Prostate gland (tissue), 2 donors: ENCODE results near the gene TGFB1.

Source experiments
- CTCF ChIP-seq, 4 experiments: fragments of 200-600 bp in 2 of 4; fragments of 450-650 bp in 2 of 4; sonication (generic) in 2 of 4; IDR thresholded peaks; 1 replicate in 3 of 4; 2 replicates in 1 of 4; pipeline ENCODE4 v1.5.1; 2016 to 2019; ENCODE audit warnings: antibody characterized with exemption in 4 of 4, mild to moderate bottlenecking in 2 of 4, moderate library complexity in 2 of 4
- POLR2A ChIP-seq: fragments of 450-650 bp; IDR thresholded peaks from one replicate; pipeline ENCODE4 v1.6.1; 2016; ENCODE audit warnings: antibody characterized with exemption, mild to moderate bottlenecking
- POLR2AphosphoS5 ChIP-seq: sonication (generic); formaldehyde crosslinking; IDR thresholded peaks from one replicate; pipeline ENCODE4 v1.6.1; 2017; ENCODE audit warnings: antibody characterized with exemption

GRCh38 chr19:41309180-41310032, 44.3 kb downstream of the TGFB1 start:
- TF ChIP-seq CTCF (IDR thresholded peaks at IDR 0.05) (no peak), POLR2A (no peak), POLR2AphosphoS5 (no peak)
